HG02870 (cell line): Measurements from ENCODE around the gene RAMP3.

ENCODE experiments used
- ATAC-seq: cut with Tn5 transposase; IDR thresholded peaks from one replicate; pipeline ENCODE4 v1.9.1; 2021; ENCODE audit warnings: mild to moderate bottlenecking, moderate library complexity; ENCODE audit not compliant: unreplicated experiment

The RAMP3 gene

GRCh38 chr7:45178241-45179225 lies 20.9 kb downstream of the RAMP3 start:
- no peak for ATAC-seq

GRCh38 chr7:45179666-45180065 lies 22.1 kb downstream of the RAMP3 start:
- ATAC-seq, result no peak

GRCh38 chr7:45180084-45180986 lies 22.7 kb downstream of the RAMP3 start:
- no peak for ATAC-seq

- ATAC-seq, result no peak
Observed at GRCh38 chr7:45181286-45181960, 23.8 kb downstream of the RAMP3 start.

GRCh38 chr7:45181991-45182855 lies 24.6 kb downstream of the RAMP3 start:
- ATAC-seq, result no peak

GRCh38 chr7:45182856-45183710 lies 25.5 kb downstream of the RAMP3 start:
- no peak for ATAC-seq

GRCh38 chr7:45183711-45184210 lies 26.2 kb downstream of the RAMP3 start:
- ATAC-seq, result no peak

- ATAC-seq, result no peak
Observed at GRCh38 chr7:45184326-45185027, 26.9 kb downstream of the RAMP3 start.

GRCh38 chr7:45185028-45185863 lies 27.7 kb downstream of the RAMP3 start:
- ATAC-seq, result no peak

- no peak for ATAC-seq
Observed at GRCh38 chr7:45185864-45186250, 28.3 kb downstream of the RAMP3 start.

- ATAC-seq, result no peak
Observed at GRCh38 chr7:45186261-45186813, 28.7 kb downstream of the RAMP3 start.

- ATAC-seq, result no peak
Observed at GRCh38 chr7:45187089-45187945, 29.7 kb downstream of the RAMP3 start.

GRCh38 chr7:45187946-45188411 lies 30.4 kb downstream of the RAMP3 start:
- no peak for ATAC-seq

GRCh38 chr7:45188736-45189135 lies 31.1 kb downstream of the RAMP3 start:
- no peak for ATAC-seq

GRCh38 chr7:45189151-45189970 lies 31.8 kb downstream of the RAMP3 start:
- ATAC-seq, result no peak
